Liver (tissue), 9 donors: Measurements from ENCODE around the gene PRC1. TPM values are rescaled to one million over a fixed set of nuclear protein-coding genes. Genes with fewer than 3 reads are reported as not detected.

ENCODE experiments used
- DNase-seq: peaks from one replicate; pipeline ENCODE4 v3.0.0-alpha.2; 2017; ENCODE audit warnings: low spot score
- H3K27ac ChIP-seq, 2 donors: one replicate each; pipeline ENCODE4 v1.7.0; 2013; ENCODE audit warnings: inconsistent platforms in 2 of 2, low read length in 2 of 2, control low read depth in 1 of 2, low read depth in 1 of 2, mild to moderate bottlenecking in 1 of 2
- H3K27me3 ChIP-seq, 4 donors: one replicate each; pipeline versions ENCODE4 v1.6.1 to v1.7.0; 2013; ENCODE audit warnings: low read length in 3 of 4, inconsistent platforms in 1 of 4, mild to moderate bottlenecking in 1 of 4, moderate library complexity in 1 of 4; ENCODE audit not compliant: control insufficient read depth in 4 of 4, insufficient read depth in 4 of 4
- H3K36me3 ChIP-seq, 4 donors: one replicate each; pipeline versions ENCODE4 v1.6.1 to v1.7.0; 2013; ENCODE audit warnings: low read length in 3 of 4, mild to moderate bottlenecking in 3 of 4, low read depth in 1 of 4, moderate library complexity in 1 of 4; ENCODE audit not compliant: control insufficient read depth in 4 of 4, insufficient read depth in 3 of 4
- H3K4me1 ChIP-seq, 4 donors: one replicate each; pipeline versions ENCODE4 v1.6.1 to v1.7.0; 2013; ENCODE audit warnings: low read length in 3 of 4, mild to moderate bottlenecking in 3 of 4, moderate library complexity in 1 of 4; ENCODE audit not compliant: control insufficient read depth in 4 of 4, insufficient read depth in 4 of 4
- H3K4me3 ChIP-seq, 3 donors: one replicate each; pipeline versions ENCODE4 v1.6.1 to v1.7.0; 2013; ENCODE audit warnings: low read length in 3 of 3, control low read depth in 1 of 3, low read depth in 1 of 3, mild to moderate bottlenecking in 1 of 3
- H3K9ac ChIP-seq, 2 donors: one replicate each; pipeline ENCODE4 v1.7.0; 2013; ENCODE audit warnings: low read length in 2 of 2, mild to moderate bottlenecking in 2 of 2, moderate library complexity in 2 of 2, control low read depth in 1 of 2, low read depth in 1 of 2
- H3K9me3 ChIP-seq, 4 donors: one replicate each; pipeline versions ENCODE4 v1.6.1 to v1.7.0; 2013; ENCODE audit warnings: low read length in 3 of 4; ENCODE audit not compliant: control insufficient read depth in 4 of 4
- EGR1 ChIP-seq, 2 donors: IDR thresholded peaks; 2 replicates each; pipeline ENCODE4 v1.6.1; 2016 to 2018; ENCODE audit warnings: antibody characterized with exemption in 2 of 2, low read depth in 2 of 2
- FOXA1 ChIP-seq: IDR thresholded peaks from 2 replicates; pipeline ENCODE4 v1.6.1; 2016; ENCODE audit warnings: antibody characterized with exemption
- FOXA2 ChIP-seq: IDR thresholded peaks from 2 replicates; pipeline ENCODE4 v1.6.1; 2016; ENCODE audit warnings: antibody characterized with exemption
- GABPA ChIP-seq, 2 donors: IDR thresholded peaks in 1 of 2; conservative IDR thresholded peaks in 1 of 2; 2 replicates each; pipeline ENCODE4 v1.6.1; 2016; ENCODE audit warnings: antibody characterized with exemption in 2 of 2, mild to moderate bottlenecking in 1 of 2, moderate library complexity in 1 of 2
- HNF4A ChIP-seq, 2 donors: conservative IDR thresholded peaks; 2 replicates each; pipeline ENCODE4 v1.6.1; 2016; ENCODE audit warnings: antibody characterized with exemption in 2 of 2, mild to moderate bottlenecking in 2 of 2
- HNF4G ChIP-seq: IDR thresholded peaks from 2 replicates; pipeline ENCODE4 v1.6.1; 2016; ENCODE audit warnings: antibody characterized with exemption
- JUND ChIP-seq, 2 donors: IDR thresholded peaks; 2 replicates each; pipeline ENCODE4 v1.6.1; 2016; ENCODE audit warnings: antibody characterized with exemption in 2 of 2
- NR2F2 ChIP-seq: IDR thresholded peaks from 2 replicates; pipeline ENCODE4 v1.6.1; 2016; ENCODE audit warnings: antibody characterized with exemption
- RAD21 ChIP-seq, 2 donors: IDR thresholded peaks; 2 replicates each; pipeline ENCODE4 v1.6.1; 2016; ENCODE audit warnings: antibody characterized with exemption in 2 of 2, mild to moderate bottlenecking in 2 of 2
- REST ChIP-seq: IDR thresholded peaks from 2 replicates; pipeline ENCODE4 v1.6.1; 2016; ENCODE audit warnings: antibody characterized with exemption, mild to moderate bottlenecking
- RXRA ChIP-seq, 2 donors: IDR thresholded peaks; 2 replicates each; pipeline ENCODE4 v1.6.1; 2017 to 2018; ENCODE audit warnings: antibody characterized with exemption in 2 of 2, mild to moderate bottlenecking in 1 of 2
- SP1 ChIP-seq: IDR thresholded peaks from 2 replicates; pipeline ENCODE4 v1.6.1; 2018; ENCODE audit warnings: antibody characterized with exemption, mild to moderate bottlenecking
- TAF1 ChIP-seq: conservative IDR thresholded peaks from 2 replicates; pipeline ENCODE4 v1.6.1; 2016; ENCODE audit warnings: antibody characterized with exemption, mild to moderate bottlenecking
- YY1 ChIP-seq: IDR thresholded peaks from 2 replicates; pipeline ENCODE4 v1.6.1; 2016; ENCODE audit warnings: antibody characterized with exemption, mild to moderate bottlenecking
- ZBTB33 ChIP-seq: IDR thresholded peaks from 2 replicates; pipeline ENCODE4 v1.6.1; 2016; ENCODE audit warnings: antibody characterized with exemption
- WGBS: extraction: QIAGEN DNeasy Blood & Tissue Kit; methylation state at CpG from one replicate; pipeline ENCODE4 v1.1.7; 2013; 5-methylcytosine and 5-hydroxymethylcytosine counted together
- polyA plus RNA-seq, 2 donors: library from polyadenylated mRNA; stranded (reverse) in 1 of 2; unstranded in 1 of 2; fragments of 200-250 nt in 1 of 2; fragments of >200 nt in 1 of 2; fragmentation: Nextera tagmentation in 1 of 2; extraction: Ambion mirVana in 1 of 2; gene quantifications; one replicate each; pipeline versions ENCODE4 v1.2.1 to v1.2.3, GENCODE V29; 2013 to 2015
- total RNA-seq, 2 donors: library from RNA; depleted of rRNA; stranded (reverse); fragments of >200 nt; gene quantifications; one replicate each; pipeline ENCODE4 v1.2.3, GENCODE V29; 2014
- TF ChIP-seq, protein P1 (sequence below): fragments of 150-350 bp; IDR thresholded peaks from 2 replicates; pipeline ENCODE4 v1.5.1; 2017; ENCODE audit warnings: improper control_type of control experiment, low read depth, low read length; ENCODE audit not compliant: missing input control
- TF ChIP-seq, protein P2 (sequence below): IDR thresholded peaks from 2 replicates; pipeline ENCODE4 v1.6.1; 2016; ENCODE audit warnings: antibody characterized with exemption
- TF ChIP-seq, protein P3 (sequence below): IDR thresholded peaks from 2 replicates; pipeline ENCODE4 v1.6.1; 2016; ENCODE audit warnings: antibody characterized with exemption
- donor health status: healthy.
- donor health status: healthy.
- donor health status: healthy.
- donor health status: healthy.
- donor health status: healthy.

The PRC1 gene
- total and polyA plus RNA-seq, 4 donors: 2.1 to 128 (median 5.6) TPM

DNA sequence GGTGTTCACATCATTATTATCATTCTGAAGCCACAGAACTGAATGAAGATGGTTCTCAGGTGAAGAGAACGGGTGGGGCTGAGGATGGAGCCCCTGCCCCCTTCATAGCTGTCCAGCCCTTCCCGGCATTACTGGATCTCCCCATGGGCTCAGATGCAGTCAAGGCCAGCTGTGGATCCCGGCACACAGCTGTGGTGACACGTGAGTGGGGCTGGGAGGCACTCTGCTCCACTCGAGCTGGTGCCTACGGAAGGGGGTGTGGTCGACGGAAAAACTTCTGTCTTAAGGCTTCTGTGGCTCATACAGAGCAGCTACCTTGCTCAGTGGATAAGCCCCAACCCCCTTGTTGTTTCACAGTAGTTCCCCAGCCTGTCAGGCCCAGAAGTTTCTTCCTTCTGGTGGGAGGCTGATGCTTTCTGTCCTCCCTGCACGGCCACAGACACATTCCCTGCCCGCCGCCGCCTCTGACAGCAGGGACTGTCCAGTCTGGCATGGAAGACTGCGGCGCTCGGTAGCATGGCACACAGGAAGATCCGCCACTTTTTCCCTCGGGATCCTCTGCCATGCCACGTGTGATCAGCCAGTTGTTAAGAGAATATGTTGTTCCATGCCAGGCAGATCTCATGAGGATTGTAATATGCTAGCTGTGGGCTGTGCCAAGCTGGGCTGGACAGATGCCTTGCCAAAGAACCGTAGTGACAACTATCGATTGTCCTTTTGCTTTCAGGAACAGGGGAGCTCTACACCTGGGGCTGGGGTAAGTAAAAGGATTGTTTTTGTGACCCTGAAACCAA lies 33.8 kb downstream of the PRC1 start:
- H3K27me3 ChIP-seq: no peaks in the 10 kb centered on the region
- H3K9me3 ChIP-seq: no peaks in the 10 kb centered on the region
- no peak overlapping the region for H3K9ac ChIP-seq
- no peak overlapping the region for H3K4me3 ChIP-seq
- H3K36me3 ChIP-seq: peaks cover 2 to 27% (median 9%) of the 10 kb centered on the region in 4 donors
- 89% methylated on average over 20 of the region's 20 CpGs for WGBS
- DNase-seq: no peak
- H3K4me1 ChIP-seq: peaks cover 7 to 19% (median 9%) of the 10 kb centered on the region in 4 donors
- H3K27ac ChIP-seq: no peak overlapping the region
- TF ChIP-seq JUND (IDR thresholded peaks at IDR 0.05): no peak
- no peak for TF ChIP-seq FOXA2
- TF ChIP-seq RXRA (IDR thresholded peaks at IDR 0.05): no peak
- TF ChIP-seq EGR1 (IDR thresholded peaks at IDR 0.05; ENCODE audit: low read depth in 2 of 2): no peak
- TF ChIP-seq YY1: no peak
- TF ChIP-seq, protein P1, sequence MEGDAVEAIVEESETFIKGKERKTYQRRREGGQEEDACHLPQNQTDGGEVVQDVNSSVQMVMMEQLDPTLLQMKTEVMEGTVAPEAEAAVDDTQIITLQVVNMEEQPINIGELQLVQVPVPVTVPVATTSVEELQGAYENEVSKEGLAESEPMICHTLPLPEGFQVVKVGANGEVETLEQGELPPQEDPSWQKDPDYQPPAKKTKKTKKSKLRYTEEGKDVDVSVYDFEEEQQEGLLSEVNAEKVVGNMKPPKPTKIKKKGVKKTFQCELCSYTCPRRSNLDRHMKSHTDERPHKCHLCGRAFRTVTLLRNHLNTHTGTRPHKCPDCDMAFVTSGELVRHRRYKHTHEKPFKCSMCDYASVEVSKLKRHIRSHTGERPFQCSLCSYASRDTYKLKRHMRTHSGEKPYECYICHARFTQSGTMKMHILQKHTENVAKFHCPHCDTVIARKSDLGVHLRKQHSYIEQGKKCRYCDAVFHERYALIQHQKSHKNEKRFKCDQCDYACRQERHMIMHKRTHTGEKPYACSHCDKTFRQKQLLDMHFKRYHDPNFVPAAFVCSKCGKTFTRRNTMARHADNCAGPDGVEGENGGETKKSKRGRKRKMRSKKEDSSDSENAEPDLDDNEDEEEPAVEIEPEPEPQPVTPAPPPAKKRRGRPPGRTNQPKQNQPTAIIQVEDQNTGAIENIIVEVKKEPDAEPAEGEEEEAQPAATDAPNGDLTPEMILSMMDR: no peak
- TF ChIP-seq, protein P2, sequence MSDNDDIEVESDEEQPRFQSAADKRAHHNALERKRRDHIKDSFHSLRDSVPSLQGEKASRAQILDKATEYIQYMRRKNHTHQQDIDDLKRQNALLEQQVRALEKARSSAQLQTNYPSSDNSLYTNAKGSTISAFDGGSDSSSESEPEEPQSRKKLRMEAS: no peak
- no peak for TF ChIP-seq HNF4G
- no peak for TF ChIP-seq ZBTB33
- no peak for TF ChIP-seq REST
- TF ChIP-seq SP1: no peak
- TF ChIP-seq, protein P3, sequence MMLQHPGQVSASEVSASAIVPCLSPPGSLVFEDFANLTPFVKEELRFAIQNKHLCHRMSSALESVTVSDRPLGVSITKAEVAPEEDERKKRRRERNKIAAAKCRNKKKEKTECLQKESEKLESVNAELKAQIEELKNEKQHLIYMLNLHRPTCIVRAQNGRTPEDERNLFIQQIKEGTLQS: no peak
- TF ChIP-seq TAF1: no peak
- no peak for TF ChIP-seq HNF4A (conservative IDR thresholded peaks at IDR 0.05)
- TF ChIP-seq GABPA (IDR thresholded peaks at IDR 0.05 in 1 of 2, conservative IDR thresholded peaks at IDR 0.05 in 1 of 2): no peak
- no peak for TF ChIP-seq RAD21 (IDR thresholded peaks at IDR 0.05)
- no peak for TF ChIP-seq NR2F2
- TF ChIP-seq FOXA1: no peak
